ENCODE data around the gene PRICKLE2. TPM values are rescaled to one million over a fixed set of nuclear protein-coding genes. Genes with fewer than 3 reads are reported as not detected.

The PRICKLE2 gene
- total RNA-seq, 1 donor from 2014 or later, result 43.2 TPM

DNA sequence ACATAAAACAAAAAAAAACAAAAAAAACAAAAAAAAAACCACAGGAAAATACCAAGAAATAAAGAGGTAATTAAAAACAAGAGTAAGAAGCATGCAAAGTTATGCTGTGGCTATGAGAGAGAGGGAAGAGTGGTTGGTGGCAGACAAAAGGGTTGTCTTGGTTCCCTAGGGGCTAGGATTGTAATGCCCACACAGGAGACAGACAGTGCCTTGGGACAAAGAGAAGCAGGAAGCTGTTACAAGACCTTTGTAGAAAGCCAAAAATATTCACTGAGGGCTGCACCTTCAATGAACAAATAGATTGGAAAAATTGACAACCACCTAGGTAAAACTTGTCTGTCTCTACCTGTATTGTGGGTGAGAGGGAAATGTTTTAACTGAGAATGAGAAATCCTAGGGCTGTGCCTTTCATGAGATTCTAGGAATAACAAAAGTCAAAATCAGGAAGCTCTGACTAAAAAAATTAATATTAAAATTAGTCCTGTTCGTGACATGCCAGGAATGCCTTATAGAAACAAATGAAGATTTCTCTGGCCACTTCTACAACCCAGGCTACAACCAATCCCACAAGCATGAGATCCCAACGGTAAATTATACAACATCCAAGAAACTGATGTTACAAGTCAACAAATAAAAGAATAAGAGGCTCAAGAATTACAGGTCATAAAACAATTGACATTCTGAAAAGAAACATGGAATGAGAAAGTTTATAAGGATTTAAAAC, 45.0 kb upstream of the PRICKLE2 start:
- H3K4me1 Mint-ChIP-seq, result peaks cover 38% of the 10 kb centered on the region
- H3K9me3 Mint-ChIP-seq, result peaks cover 12% of the 10 kb centered on the region

DNA sequence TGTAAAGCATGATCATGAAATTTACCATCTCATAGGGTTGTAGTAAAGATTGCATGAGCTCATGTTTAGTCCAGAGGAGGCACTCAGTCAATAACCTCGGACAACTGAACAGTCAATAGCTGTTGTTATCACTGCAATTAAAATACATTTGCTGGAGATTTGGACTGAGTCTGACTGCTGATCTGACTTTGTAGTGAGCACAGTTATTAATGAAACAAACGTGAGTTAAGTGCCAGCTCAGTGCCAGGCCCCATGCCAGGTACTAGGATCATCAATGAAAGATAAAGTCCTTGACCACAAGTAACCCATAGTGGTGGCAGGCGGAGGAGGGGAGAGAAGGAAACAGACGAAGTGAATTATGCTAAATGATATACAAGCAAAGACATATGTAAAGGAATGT, 43.7 kb upstream of the PRICKLE2 start:
- H3K27me3 Mint-ChIP-seq (ENCODE audit: low read depth), result no peaks in the 10 kb centered on the region
- TF ChIP-seq, protein P1, sequence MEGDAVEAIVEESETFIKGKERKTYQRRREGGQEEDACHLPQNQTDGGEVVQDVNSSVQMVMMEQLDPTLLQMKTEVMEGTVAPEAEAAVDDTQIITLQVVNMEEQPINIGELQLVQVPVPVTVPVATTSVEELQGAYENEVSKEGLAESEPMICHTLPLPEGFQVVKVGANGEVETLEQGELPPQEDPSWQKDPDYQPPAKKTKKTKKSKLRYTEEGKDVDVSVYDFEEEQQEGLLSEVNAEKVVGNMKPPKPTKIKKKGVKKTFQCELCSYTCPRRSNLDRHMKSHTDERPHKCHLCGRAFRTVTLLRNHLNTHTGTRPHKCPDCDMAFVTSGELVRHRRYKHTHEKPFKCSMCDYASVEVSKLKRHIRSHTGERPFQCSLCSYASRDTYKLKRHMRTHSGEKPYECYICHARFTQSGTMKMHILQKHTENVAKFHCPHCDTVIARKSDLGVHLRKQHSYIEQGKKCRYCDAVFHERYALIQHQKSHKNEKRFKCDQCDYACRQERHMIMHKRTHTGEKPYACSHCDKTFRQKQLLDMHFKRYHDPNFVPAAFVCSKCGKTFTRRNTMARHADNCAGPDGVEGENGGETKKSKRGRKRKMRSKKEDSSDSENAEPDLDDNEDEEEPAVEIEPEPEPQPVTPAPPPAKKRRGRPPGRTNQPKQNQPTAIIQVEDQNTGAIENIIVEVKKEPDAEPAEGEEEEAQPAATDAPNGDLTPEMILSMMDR (IDR thresholded peaks at IDR 0.05; ENCODE audit: unreplicated experiment), result no peak
- H3K4me1 Mint-ChIP-seq, result peaks cover 51% of the 10 kb centered on the region
- H3K4me3 Mint-ChIP-seq, result peak overlapping the region; percentile 79
- H3K9me3 Mint-ChIP-seq, result peaks cover 12% of the 10 kb centered on the region
- peak overlapping the region; percentile 92 for H3K27ac Mint-ChIP-seq
- H3K36me3 Mint-ChIP-seq, result peaks cover 6% of the 10 kb centered on the region
- DNase-seq (ENCODE audit: low spot score in 2 of 2, unreplicated experiment in 2 of 2), result no peak

More for the DNA sequence above, 45.0 kb upstream of the PRICKLE2 start:
- DNase-seq (ENCODE audit: low spot score in 2 of 2, unreplicated experiment in 2 of 2), result no peak
- Mint-ChIP-seq H3K4me3 (no peak overlapping the region), H3K27me3 (ENCODE audit: low read depth) (no peaks in the 10 kb centered on the region), H3K27ac (no peak overlapping the region), H3K36me3 (peaks cover 6% of the 10 kb centered on the region)
- TF ChIP-seq, protein P1 (IDR thresholded peaks at IDR 0.05; ENCODE audit: unreplicated experiment), result no peak

DNA sequence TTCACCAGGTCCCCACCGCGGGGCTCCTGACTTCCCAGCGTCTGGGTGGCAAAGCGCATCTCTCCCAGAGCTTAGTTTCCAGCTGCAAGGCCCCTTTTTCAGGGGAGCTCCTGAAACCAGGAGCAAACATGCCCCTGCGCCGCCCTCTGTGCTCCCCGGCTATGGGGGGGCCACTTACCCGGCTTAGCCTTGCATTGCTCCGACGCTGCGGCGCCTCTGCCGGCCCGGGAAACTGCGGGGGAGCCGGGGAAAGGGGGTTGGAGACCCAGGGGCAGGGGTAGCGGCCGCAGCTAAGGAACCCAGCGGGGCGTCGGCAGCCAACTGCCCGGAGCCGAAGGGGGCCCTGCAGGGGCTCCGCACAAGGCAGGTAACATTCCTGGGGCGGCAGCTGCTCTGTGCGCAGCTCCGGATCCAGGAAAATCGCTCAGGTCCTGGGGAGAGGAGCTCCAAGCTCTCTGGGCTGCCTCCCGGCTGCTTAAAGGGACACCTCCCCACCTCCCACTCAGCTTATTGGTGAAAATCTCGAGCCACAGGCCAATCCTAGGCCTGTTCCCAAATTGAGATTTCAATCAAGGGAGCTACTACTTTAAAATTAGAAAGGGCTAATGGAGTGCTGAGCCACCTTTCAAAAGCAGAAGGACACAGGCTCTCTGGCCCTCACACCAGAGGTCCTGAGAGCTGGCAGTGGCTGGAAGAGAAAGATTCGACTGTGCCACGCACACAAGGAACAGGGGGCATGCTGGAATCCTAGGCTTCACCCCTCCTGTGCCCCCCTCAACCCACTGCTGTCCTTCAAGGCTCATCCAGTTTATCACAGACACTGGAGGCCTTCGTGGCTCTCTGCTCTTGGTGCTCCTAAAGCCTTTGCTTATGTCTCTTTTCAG, 42.7 kb upstream of the PRICKLE2 start:
- DNase-seq (ENCODE audit: low spot score in 2 of 2, unreplicated experiment in 2 of 2), result peak; percentile 26 to 59
- H3K9me3 Mint-ChIP-seq, result peaks cover 12% of the 10 kb centered on the region
- TF ChIP-seq, protein P1 (IDR thresholded peaks at IDR 0.05; ENCODE audit: unreplicated experiment), result no peak

DNA sequence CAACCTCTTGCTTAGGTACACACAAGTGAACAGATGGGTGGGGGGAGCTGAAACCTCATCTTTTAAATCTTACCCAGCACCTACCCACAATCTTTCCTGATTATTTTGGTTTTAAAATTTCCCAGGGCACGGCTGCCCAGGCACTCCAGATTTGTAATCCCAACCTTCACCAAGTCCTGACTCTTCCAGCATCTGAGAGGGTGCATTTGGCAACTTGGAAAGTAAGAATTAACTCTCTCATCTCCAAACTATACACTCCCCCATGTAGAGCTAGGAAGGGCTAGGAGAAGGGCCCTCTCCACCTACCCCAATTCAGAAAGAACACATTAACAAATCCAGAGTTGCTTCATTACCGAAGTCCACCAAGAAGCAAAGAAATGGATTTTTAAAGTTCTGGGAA, 41.7 kb upstream of the PRICKLE2 start:
- H3K4me1 Mint-ChIP-seq, result peaks cover 52% of the 10 kb centered on the region
- H3K27ac Mint-ChIP-seq, result peak overlapping the region; percentile 92
- peaks cover 12% of the 10 kb centered on the region for H3K9me3 Mint-ChIP-seq

More for the DNA sequence above, 42.7 kb upstream of the PRICKLE2 start:
- peaks cover 6% of the 10 kb centered on the region for H3K36me3 Mint-ChIP-seq
- H3K27ac Mint-ChIP-seq, result peak overlapping the region; percentile 92
- H3K4me1 Mint-ChIP-seq, result peaks cover 53% of the 10 kb centered on the region
- peak overlapping the region; percentile 79 for H3K4me3 Mint-ChIP-seq
- no peaks in the 10 kb centered on the region for H3K27me3 Mint-ChIP-seq (ENCODE audit: low read depth)

More for the DNA sequence above, 41.7 kb upstream of the PRICKLE2 start:
- no peak for DNase-seq (ENCODE audit: low spot score in 2 of 2, unreplicated experiment in 2 of 2)
- peaks cover 6% of the 10 kb centered on the region for H3K36me3 Mint-ChIP-seq
- TF ChIP-seq, protein P1 (IDR thresholded peaks at IDR 0.05; ENCODE audit: unreplicated experiment), result no peak
- H3K27me3 Mint-ChIP-seq (ENCODE audit: low read depth), result no peaks in the 10 kb centered on the region
- H3K4me3 Mint-ChIP-seq, result peak overlapping the region; percentile 79
